Non-pigmented ciliary epithelial cell (primary cell): ENCODE results near the gene HOXB8.

Source experiments
- DNase-seq: peaks from one replicate; pipeline ENCODE4 v3.0.0-alpha.2; 2010; ENCODE audit warnings: low read depth

Gene HOXB8

DNA sequence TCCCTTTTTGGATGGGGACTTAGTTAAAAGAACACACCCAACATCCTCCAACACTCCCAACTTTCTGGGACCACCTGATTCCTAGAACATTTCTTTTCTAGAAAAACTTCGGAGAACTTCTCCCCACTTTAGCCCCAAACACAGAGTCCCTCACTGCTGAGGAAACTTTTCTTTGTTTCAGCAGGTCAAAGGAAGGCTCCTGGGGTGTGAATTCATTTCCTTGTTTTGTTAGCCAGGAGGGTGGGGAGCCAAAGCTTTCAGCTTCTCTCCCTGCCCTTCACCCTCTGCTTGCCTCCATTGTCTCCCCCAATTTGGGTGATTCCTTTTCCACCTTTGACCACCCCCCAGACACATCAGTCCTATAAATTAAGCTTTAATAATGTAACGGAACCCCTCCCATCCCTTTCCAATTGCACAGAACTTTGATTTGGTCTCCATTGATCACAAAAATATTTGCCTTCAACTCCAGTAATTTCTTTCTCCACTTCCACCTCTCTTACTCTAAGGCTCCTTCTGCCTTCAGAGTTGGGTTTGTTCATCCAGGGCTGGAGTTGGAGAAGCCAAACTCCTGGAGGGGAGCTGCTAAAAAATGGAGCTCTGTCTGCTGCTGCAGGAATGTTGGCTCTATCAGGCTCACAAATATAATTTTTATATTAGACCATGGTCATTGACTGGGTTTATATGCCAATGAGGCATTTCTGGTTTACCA lies 47.3 kb downstream of the HOXB8 start:
- DNase-seq = no peak

DNA sequence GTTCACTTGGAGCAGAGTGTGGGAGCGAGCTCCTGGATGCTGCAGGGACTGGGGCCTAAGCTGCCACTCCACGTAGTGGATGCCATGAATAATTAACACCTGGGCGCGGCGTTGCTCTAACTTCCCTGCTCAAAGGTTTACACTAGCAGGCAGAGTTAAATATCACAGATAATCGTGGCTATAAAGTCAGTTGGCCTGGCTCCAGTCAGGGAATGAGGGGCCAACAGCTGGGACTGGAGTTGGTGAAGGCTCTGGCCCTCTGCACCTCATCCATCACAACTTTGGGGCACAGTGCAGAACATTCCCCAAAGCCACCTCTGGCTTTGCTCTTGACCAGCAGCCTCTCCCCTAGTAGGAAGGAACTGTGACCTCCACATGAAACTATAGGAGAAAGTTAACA lies 47.9 kb downstream of the HOXB8 start:
- DNase-seq = no peak

DNA sequence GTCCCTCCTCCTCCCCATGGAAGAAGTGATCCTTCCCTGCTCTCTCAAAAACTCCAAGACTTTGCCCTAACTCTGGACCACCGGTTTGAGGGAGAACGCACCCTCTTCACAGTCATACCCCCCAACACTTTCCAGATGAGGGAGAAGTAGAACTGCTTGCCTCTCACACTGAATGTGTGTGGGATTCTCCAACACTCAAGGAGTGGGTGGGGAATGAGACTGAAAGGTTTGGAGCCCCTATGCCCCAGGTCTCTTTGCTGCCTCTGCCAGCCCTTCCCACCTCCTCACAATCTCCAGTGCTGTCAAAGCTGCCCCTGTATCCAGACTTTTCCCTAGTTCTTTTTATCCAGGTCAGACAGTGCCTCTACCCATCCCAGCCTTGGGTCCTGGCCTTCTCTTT lies 48.4 kb downstream of the HOXB8 start:
- no peak for DNase-seq

DNA sequence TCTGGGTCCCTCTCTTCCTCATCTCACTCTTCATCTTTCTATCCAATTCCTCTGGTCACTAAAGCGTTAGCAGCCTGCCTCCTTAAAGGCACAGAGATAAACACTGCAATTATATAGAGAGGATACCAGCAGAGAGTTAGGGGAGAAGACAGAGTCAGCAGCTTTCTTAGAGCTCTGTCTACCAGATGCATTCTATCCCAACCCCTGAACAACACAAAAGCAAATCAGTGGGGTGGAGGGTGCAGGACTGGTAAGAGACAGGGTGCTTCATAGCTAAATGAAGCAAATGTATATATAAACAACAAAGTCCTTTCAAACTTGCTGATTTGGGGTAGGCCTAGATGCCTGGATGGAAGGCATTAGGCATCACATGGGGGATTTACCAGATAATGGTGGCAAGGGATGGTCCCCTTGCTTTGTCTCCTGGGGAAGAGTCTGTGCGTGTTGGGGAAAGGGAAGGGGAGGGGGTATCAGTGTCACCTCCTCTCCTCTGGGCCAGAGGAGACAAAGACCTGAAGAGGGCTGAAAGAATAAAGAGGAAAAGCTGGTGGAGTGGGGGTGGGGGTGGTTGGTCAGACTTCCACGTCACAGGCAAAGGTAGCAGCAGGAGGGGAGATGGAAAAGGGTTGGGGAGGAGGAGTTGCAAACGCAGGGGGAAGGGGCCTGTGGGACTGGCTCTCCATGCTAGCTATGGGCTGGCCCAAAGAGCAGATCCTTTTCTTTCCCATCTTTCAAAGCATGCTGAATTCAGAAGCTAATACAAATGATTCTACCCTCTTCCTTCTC lies 49.0 kb downstream of the HOXB8 start:
- DNase-seq = no peak

DNA sequence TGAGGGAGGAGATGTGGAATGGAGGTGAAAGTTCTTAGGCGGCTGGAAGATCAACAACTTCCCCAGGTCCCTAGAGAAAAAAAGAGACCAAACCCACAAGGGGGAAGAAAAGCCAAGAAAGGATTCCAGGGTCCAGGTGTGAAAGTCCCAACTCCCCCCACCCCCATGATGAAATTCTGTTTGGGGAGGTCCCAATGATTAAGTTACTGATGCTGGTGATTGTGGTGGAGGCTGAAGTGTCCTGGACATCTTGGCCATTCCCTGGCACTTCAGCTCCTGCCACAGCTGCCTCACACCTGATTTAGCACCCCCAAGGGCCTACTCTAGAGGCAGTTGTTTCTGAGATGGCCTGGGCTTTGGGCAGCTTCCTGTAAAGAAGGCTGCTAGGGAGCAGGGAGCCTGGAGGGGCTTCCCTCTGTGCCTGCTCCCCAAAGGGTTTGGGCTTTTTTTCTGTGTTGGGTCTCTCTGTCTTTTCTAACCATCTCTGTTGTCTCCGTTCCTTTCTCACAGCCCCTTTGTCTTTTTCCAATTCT lies 50.0 kb downstream of the HOXB8 start:
- no peak for DNase-seq

DNA sequence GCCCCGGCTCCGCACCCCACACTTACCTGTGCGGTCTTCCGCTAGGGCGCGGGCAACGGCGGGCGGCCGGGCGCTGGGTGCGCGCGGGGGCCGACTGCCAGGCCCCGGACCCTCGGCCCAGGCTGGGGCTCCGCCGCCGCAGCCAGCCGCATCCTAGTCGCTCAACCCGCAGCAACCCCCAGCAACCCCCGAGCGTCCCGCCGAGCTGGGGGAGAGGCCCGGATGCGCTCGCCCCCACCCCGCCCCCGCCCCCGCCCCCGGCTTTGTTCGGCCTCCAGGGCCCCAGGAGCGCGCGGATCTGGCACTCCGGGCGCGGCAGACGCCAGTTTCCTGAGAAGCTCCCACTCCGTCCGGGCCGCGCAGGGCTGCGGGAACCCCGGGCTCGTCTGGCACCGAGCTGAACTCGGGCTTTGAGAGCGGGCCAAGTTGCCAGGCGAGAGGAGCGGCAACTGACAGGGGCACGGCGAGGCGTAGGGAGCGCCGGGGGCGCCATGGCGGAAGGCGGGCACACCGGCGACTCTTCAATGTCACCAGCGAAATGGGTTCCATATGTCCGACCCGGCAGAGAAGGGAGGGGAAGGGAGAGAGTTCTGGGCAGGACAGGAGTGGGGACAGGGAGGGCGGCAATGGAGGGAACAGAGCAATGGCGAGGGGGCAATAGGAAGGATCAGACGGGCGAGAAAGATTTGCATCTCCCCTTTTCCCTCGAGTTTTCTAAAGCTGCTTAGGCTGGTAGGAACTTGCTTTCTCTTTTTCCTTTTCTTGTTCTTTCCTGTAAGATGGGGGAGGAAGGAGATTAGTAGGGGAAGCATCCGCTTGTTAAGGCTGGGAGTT lies 50.7 kb downstream of the HOXB8 start:
- no peak for DNase-seq

DNA sequence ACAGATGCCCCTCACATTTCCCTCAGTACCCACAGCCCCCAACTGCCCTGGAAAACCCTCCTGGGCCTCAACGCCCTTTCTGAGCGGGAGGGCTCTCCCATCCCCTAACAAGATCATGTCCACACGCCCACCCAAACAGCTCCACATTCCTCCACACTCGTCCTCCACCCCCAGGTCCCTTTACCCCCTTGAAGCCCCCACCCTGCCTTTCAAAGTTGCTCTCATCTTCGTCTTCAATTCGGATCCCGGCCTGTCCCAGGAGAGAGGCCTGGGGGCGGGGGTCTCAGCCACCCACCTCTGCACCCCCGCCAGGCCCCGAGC lies 51.3 kb downstream of the HOXB8 start:
- DNase-seq = no peak

DNA sequence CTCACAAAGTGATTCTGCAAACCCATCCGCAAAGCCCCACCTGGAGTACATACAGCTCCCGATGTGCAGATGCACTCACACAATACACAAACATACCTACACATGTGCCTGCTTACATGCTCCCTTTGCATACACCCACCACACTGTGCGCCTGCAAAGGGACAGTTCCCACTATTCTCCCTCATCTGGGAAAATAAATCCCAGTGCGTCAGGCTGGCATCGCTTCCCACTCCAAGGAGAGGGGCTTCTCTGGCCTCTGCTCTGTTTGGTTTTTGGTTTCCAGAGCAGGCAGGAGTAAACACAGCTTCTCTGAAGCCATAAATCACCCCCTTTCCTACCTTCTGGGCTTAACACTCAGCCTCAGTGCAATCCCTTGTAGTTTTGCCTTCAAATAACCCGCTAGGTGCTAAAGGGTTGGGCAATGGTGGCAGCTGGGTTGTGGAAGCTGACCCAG lies 51.7 kb downstream of the HOXB8 start:
- DNase-seq = no peak

DNA sequence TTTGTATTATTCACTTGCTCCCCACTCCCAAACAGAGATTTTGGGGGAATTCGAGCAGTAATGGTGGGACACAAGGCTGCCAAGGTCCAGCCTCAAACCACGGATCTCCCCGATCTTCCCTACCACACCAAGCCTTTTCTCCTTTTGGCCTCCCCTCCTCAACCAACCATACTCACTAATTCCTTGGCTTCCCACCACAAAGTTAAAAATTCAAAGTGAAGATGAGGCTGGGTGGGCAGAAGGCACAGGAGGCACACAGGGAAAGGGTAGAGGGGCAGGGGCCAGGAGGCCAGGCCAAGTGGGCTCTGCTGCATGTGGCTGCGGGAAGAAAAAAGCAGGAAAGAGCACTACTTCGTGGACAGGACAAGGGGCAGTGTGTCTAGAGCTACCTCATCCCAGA lies 52.2 kb downstream of the HOXB8 start:
- DNase-seq = no peak
